ENCODE data around the gene HADHB.

The HADHB gene

GRCh38 chr2:26244309-26245230 lies at the start of gene HADHB, which contains the start of gene HADHA:
HADHB (plus strand) TSS chr2:26244939; CDS start chr2:26254255, 9,316 bp downstream.
HADHA (minus strand) TSS chr2:26244632; CDS start chr2:26244596, 36 bp downstream.
- DNase-seq (peak; percentile 87), ATAC-seq (peak; percentile 85)

GRCh38 chr2:26195040-26195984 lies 49.4 kb upstream of the HADHB start:
- ATAC-seq (no peak), DNase-seq (no peak)

GRCh38 chr2:26196683-26197418 lies 47.9 kb upstream of the HADHB start:
- ATAC-seq = no peak

GRCh38 chr2:26197516-26197915 lies 47.2 kb upstream of the HADHB start:
- ATAC-seq = no peak

More at GRCh38 chr2:26196683-26197418, 47.9 kb upstream of the HADHB start:
- no peak for DNase-seq

GRCh38 chr2:26202981-26203490 lies 41.7 kb upstream of the HADHB start:
- ATAC-seq (no peak), DNase-seq (no peak)

More at GRCh38 chr2:26197516-26197915, 47.2 kb upstream of the HADHB start:
- DNase-seq = no peak

GRCh38 chr2:26203906-26204305 lies 40.8 kb upstream of the HADHB start:
- DNase-seq (no peak), ATAC-seq (no peak)

GRCh38 chr2:26212011-26212410 lies 32.7 kb upstream of the HADHB start:
- DNase-seq (no peak), ATAC-seq (no peak)

- no peak for DNase-seq
These were observed 30.0 kb upstream of the HADHB start for GRCh38 chr2:26214759-26215158.

GRCh38 chr2:26215833-26216232 lies 28.9 kb upstream of the HADHB start:
- ATAC-seq = no peak
- no peak for DNase-seq

More at GRCh38 chr2:26214759-26215158, 30.0 kb upstream of the HADHB start:
- ATAC-seq = no peak

- no peak for ATAC-seq
- DNase-seq = no peak
These were observed 28.2 kb upstream of the HADHB start for GRCh38 chr2:26216587-26216986.

- DNase-seq (no peak), ATAC-seq (no peak)
These were observed 27.0 kb upstream of the HADHB start for GRCh38 chr2:26217720-26218119.

- no peak for ATAC-seq
- DNase-seq = no peak
These were observed 21.7 kb upstream of the HADHB start for GRCh38 chr2:26223018-26223417.

GRCh38 chr2:26224095-26224494 lies 20.6 kb upstream of the HADHB start:
- no peak for DNase-seq
- no peak for ATAC-seq

GRCh38 chr2:26229595-26229994 lies 15.1 kb upstream of the HADHB start:
- DNase-seq = no peak

GRCh38 chr2:26230806-26231205 lies 13.9 kb upstream of the HADHB start:
- DNase-seq (no peak), ATAC-seq (no peak)

More at GRCh38 chr2:26229595-26229994, 15.1 kb upstream of the HADHB start:
- ATAC-seq = no peak

- ATAC-seq = no peak
- no peak for DNase-seq
These were observed 9.7 kb upstream of the HADHB start for GRCh38 chr2:26235089-26235488.

GRCh38 chr2:26237868-26238267 lies 6.9 kb upstream of the HADHB start:
- ATAC-seq (no peak), DNase-seq (no peak)

GRCh38 chr2:26238311-26238958 lies 6.3 kb upstream of the HADHB start:
- ATAC-seq (no peak), DNase-seq (no peak)

- no peak for ATAC-seq
- no peak for DNase-seq
These were observed 2.8 kb upstream of the HADHB start for GRCh38 chr2:26241928-26242436.

GRCh38 chr2:26243470-26244308 lies 1.1 kb upstream of the HADHB start:
- no peak for DNase-seq
- ATAC-seq = no peak

All from stimulated activated naive CD8-positive, alpha-beta T cell treated with anti-CD3 and anti-CD28 coated beads, Interleukin-15, Interleukin-2, amounts not matched to agents 100 U/mL and 50 U/mL, for 24 hours (primary cell).